HG02840 (cell line): ENCODE results near the gene DDX53.

ENCODE experiments used
- ATAC-seq: cut with Tn5 transposase; IDR thresholded peaks from one replicate; pipeline ENCODE4 v1.9.1; 2021; ENCODE audit warnings: mild to moderate bottlenecking, moderate library complexity, moderate number of reproducible peaks; ENCODE audit not compliant: unreplicated experiment, low FRiP score

The DDX53 gene

GRCh38 chrX:23048806-23049573 is 49.2 kb downstream of the DDX53 start:
- no peak for ATAC-seq

DNA sequence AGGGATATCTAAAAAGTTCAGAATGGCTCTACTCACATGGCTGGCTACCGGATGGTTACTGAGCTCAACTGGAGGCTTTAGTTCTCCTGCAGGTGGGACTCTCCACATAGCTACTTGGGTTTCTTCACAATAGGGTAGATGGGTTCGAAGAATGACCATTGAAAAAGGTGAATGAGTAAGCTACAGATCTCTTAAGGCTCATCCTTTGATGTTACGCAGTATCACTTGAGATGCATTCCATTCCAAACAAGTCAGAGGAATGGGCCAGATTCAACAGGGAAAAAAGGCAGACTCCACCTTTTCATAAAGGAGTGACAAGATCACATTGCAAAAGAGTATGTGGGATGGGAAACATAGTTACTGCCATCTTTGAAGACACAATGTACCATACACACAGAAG is 52.6 kb downstream of the DDX53 start:
- ATAC-seq: no peak
